ENCODE measurements around the gene DAPK2. TPM values are rescaled to one million over a fixed set of nuclear protein-coding genes. Genes with fewer than 3 reads are reported as not detected.
A peak's percentile ranks its signal among the peaks of the same experiment; 100 is the strongest.

The DAPK2 gene
- total RNA-seq, 2 experiments from 2014 or later, result 1.0 to 1.3 TPM

DNA sequence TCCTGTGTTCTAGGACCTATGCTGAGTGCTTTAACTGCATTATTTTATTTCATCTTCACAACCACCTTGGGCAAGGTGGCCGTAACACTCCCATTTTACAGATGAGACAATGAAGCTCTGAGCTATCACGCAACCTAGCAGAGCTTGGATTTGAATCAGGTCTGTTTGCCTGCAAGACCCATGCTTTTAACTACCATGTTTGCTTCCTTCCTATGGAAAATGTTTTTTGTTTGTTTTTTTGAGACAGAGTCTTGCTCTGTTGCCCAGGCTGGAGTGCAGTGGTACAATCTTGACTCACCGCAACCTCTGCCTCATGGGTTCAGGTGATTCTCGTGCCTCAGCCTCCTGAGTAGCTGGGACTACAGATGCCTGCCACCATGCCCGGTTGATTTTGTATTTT, 187.8 kb downstream of the DAPK2 start:
- ChIA-PET POLR2A (no interaction called here), CTCF (interaction anchor here (0.5 to 3.7 kb wide), 4 partner anchors 11 to 41 kb away, joined by 3 to 17 read pairs (median 4); no protein-coding TSS in a partner anchor)
- H3K9me3 Mint-ChIP-seq (ENCODE audit: low read depth), result no peaks in the 10 kb centered on the region
- intact Hi-C loops (cut with DNase I, micrococcal nuclease), result no loop called here
- no peak overlapping the region for H3K4me3 Mint-ChIP-seq
- peak overlapping the region; percentile 79 for H3K27ac Mint-ChIP-seq
- no peak for ATAC-seq
- H3K27me3 Mint-ChIP-seq, result no peaks in the 10 kb centered on the region
- H3K4me1 Mint-ChIP-seq, result peaks cover 67% of the 10 kb centered on the region
- peaks cover 4% of the 10 kb centered on the region for H3K36me3 Mint-ChIP-seq (ENCODE audit: low read depth)
- no peak for DNase-seq

DNA sequence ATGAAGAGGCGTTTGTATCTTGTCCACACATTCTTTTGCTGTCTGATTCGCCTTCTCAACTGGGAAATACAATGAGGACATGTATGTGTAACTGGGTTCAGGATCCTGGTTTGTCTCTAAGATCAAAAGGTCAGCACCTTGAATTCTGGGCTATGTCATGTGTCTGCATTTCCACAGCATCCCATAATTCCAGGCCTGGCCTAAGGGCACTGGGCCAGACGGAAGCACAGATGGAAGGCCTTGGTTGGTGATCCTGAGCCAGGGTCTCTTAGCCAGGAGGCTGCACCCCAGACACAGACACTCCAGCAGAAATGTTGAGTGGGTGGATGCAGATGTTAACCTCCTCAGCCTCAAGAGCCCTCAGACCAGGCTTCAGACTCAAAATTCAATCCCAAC, 188.8 kb downstream of the DAPK2 start:
- POLR2A ChIA-PET, result no interaction called here
- CTCF ChIA-PET, result interaction anchor here (0.6 to 0.9 kb wide), 4 partner anchors 15 to 300 kb away, joined by 3 to 6 read pairs (median 4); no protein-coding TSS in a partner anchor
- Mint-ChIP-seq H3K27ac (peak overlapping the region; percentile 79), H3K4me3 (no peak overlapping the region), H3K4me1 (peaks cover 67% of the 10 kb centered on the region), H3K9me3 (ENCODE audit: low read depth) (no peaks in the 10 kb centered on the region), H3K36me3 (ENCODE audit: low read depth) (peaks cover 4% of the 10 kb centered on the region), H3K27me3 (no peaks in the 10 kb centered on the region)
- ATAC-seq (no peak), DNase-seq (no peak)
- intact Hi-C loops (cut with DNase I, micrococcal nuclease), result no loop called here

Small RNAs within 50 kb of the gene (microRNA-seq; reads per million reads assigned to microRNA genes)
- gene MIR422A (ENCODE audit: borderline replicate concordance), result not detected

Other genes with a start within 250 kb of the DAPK2 start
- gene HERC1, start 212.5 kb downstream of the DAPK2 start, total RNA-seq, result 10 to 100 TPM; 62.8 to 66.0 TPM
- gene CIAO2A, start 47.4 kb upstream of the DAPK2 start, total RNA-seq, result 100 to 1,000 TPM in 1 of 2 experiments, 10 to 100 TPM in 1; 95.5 to 111 TPM
- 100 to 1,000 TPM in 1 of 2 experiments, 10 to 100 TPM in 1; 92.2 to 108 TPM for gene SNX1, start 49.5 kb upstream of the DAPK2 start, total RNA-seq
- gene SNX22, start 105.2 kb upstream of the DAPK2 start, total RNA-seq, result under 1 TPM; 0.59 to 0.79 TPM
- 100 to 1,000 TPM; 221 to 233 TPM for gene PPIB, start 116.5 kb upstream of the DAPK2 start, total RNA-seq